ENCODE measurements around the gene NIM1K. TPM values are rescaled to one million over a fixed set of nuclear protein-coding genes. Genes with fewer than 3 reads are reported as not detected.
A peak's percentile ranks its signal among the peaks of the same experiment; 100 is the strongest.
"Not testable (repeated sequence)": the region's sequence is repeated elsewhere in the genome, so short reads cannot be mapped to it uniquely, and the experiment has no call there.

Gene NIM1K
- total RNA-seq, 1 donor from 2014 or later, result 0.07 TPM

DNA sequence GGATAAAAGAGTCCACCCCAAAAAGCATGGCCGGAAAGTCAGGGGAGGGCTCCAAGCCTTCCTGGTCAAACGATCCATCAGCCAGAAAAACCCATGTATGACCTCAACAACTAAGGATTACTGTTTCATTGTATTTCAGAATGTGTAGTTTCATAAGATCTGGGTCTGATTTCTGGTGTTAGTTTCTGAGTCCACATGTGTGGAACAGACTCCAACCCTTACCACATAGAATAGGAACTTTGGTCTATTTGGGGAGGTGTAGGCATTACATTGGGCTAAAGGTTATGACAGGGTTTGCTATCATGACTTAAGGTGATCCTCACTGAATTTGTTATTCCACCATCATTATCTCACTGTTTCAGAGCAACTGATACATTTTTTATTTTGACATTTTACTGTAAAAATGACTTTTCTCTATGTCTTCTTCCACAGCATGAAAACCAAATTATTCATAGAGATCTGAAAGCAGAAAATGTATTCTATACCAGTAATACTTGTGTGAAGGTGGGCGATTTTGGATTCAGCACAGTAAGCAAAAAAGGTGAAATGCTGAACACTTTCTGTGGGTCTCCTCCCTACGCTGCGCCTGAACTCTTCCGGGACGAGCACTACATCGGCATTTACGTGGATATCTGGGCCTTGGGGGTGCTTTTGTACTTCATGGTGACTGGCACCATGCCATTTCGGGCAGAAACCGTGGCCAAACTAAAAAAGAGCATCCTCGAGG lies 87.7 kb downstream of the NIM1K start:
- DNase-seq (ENCODE audit: low read depth, low spot score), result no peak

DNA sequence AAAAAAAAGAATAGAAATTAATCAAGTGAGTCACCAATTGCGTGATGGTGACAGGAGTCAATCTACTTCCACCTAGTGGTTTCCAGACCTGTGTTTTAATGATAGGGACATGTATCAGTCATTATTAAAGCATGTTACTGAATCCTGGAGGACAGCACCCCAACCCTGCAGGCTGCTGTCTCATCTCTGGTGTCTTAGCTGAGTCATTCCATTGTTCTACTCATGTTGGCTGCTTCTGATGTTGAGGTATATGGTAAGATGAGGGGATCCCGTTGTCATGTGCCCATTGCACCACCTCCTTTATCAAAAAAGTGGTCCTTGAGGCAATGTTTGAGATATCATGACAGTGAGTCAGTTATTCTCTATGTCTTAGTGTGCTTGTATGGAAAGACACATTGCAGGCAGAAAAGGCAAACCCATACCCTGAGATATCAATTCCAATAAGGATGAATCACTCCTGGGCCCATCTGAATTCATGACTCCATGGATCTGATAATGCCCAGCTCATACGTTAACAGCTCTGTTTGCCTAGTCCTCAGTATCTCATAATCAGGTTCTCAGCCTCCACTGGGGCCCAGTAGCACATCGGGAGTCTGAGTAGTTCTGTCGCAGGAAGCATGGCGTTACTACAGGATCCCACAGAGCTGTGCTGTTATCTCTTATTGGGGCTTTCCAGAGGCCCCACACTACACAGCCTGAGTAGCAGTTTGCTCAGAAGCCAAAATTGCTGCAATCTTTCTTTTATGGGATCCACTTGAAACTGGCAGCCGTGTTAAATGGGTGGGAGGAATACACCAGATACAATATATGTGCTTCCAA lies 90.0 kb downstream of the NIM1K start:
- DNase-seq (ENCODE audit: low read depth, low spot score), result no peak

DNA sequence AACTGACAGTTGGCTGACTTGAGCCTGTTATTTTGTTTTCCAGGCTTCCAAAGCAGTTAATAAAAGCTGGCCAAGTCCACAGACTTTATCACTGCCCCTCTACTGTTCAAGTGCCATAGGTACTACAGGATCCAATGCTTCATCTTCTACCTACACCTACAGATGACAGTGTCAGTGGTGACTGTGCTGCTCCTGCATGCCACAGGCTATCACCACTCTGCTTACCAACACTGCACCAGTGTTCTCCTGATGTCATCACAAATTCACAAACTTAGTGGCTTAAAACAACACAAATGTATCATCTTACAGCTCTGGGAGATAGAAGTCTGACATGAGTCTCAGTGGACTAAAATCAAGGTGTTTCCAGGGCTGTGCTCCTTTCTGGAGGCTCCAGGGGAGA lies 94.6 kb downstream of the NIM1K start:
- no peak for DNase-seq (ENCODE audit: low read depth, low spot score)

DNA sequence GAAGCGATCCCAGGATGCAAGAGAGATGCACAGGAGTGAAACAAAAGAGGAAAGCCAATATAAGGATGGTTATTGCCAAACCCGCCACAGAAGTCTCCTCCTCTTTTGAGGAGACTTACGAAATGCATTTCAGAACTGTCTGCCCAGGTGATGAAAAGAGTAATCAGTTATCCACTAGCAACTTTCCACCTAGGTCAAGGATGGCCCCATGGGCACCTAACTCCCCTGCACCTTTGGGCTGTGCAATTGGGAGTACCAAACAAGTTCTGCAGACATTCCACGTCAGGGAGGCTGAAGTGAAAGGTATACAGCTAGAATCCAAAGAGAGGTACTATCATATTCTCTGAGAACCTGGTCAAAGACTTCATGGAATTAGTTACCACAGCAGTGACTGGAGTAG lies 95.5 kb downstream of the NIM1K start:
- no peak for DNase-seq (ENCODE audit: low read depth, low spot score)

DNA sequence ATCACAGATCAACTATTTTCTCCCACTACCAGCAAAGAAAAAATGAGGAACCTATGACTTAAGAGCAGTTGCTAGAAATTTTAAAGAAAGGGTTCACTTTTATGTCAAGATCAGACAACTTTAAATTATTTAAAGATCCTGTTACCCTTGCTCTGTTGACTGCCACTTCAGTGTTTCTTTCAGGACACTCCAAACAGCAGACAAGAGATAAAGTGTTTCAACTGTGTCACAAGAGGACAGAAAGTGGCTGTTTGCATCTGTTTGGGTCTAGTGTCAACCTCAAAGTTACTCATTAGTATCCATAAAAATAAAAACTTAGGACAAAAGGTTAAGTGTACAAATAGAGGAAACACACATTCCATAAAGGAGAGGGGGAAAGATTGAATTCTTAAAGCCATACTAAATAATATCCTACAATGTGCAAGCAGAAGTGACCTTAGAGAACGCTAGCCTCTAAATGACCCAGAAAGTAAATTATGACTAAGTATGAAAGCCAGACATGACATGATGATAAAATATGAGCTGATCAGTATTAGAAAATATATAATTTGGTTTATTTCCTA lies 96.3 kb downstream of the NIM1K start:
- no peak for DNase-seq (ENCODE audit: low read depth, low spot score)

DNA sequence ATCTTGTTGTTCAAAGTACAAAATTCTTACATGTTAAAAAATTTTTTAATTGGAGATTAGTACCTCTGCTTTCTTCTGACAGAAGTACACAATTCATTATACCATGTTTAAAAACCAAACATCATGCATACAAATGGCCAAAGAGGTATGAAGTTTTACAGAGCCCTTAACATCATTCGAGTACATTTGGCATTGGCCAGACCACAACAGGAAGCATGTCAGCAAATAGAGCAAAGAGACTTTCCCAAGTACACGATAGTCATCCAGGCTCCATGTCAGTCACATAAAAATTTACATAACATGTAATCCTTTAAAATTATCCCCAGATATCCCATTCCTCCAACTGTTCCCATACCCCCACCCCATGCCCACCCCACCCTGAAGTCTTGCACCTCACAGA lies 98.7 kb downstream of the NIM1K start:
- DNase-seq (ENCODE audit: low read depth, low spot score), result no peak

DNA sequence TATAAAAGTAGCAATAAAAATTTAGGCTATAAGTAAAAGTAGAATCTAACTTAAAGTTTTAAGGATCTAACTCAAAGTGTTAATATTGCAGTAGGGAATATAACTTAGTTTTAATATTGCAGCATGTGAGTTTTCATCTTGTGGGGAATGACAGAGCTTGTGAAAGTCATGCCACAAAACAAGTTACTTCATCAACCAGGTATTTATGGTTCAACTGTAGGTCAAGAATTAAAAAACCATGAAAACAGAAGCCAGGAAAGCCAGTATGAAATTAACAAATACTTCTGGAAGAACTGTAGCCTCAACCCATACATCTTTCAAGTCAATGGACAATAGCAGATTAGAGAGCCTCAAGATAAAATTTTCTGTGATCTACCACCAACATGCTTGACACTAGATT lies 102.2 kb downstream of the NIM1K start:
- no peak for DNase-seq (ENCODE audit: low read depth, low spot score)

DNA sequence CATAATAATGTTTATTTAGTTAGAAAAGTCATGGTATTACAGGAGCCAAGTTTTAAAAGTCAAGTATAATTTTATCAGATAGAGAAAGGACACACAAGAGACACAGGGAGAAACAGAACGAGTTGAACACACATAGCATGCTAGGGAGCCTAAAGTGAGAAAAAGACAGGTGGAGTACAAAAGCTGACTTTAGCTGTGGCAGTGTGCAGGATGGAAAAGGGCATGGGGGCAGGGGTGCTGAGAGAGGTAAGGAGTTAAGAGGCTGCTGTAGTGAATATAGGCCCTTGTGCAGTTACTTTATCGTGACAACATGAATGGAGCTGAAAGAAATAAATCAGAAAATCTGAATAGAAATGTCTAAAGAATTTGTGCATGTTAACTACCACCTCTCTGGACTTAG lies 103.2 kb downstream of the NIM1K start:
- DNase-seq (ENCODE audit: low read depth, low spot score), result no peak

DNA sequence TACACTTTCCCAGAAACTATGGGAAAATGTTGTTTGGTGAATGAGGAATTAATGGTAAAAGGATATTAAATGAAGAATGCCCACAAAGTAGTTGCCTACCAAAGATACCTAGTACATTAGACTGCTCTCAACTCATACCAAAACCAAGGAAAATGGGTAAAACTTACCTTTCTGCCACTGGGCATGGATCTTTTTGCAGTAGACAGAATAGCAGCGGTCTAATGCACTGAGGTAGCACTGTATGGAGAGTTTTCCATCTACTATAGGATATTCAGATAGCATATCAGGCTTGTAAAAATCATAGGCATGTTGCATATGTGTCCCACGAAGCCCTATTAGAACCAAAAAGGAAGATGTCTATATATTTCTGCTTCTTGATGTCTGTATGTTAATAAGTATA lies 104.8 kb downstream of the NIM1K start:
- no peak for DNase-seq (ENCODE audit: low read depth, low spot score)

DNA sequence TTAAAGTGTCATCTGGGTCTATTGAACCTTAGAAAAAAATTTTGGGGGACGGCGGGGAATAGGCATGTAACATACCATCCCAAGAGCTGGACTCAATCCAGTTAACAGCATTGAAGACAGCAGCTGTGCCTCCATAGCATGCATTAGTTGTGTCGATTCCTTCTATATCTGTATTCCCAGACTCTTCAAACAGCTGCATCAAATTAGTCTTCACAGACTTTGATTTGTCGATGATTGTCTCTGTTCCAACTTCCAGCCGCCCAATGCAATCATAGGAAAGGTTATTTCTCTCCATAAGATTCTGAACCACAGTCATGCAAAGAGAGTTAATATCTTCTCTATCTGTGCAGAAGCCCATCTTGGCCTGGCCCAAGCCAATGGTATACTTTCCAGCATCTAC lies 106.4 kb downstream of the NIM1K start:
- no peak for DNase-seq (ENCODE audit: low read depth, low spot score)

DNA sequence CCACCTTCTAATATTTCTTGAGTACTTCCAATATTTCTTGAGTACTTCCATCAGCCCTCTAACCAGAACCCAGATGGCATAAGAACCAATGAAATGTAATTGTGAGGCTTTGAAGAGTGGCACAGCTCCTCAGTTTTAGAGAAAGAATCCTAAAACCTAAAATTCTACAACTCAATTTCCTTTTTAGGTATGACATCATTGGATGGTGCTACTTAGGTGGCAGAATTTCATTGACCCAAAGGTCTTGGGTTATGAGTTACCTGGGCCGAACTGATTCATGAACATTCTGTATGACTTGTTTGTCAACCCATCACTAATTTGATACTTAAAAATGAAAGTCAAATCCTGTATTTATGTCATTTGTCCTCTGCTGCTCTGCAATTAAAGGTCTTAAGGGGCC lies 108.1 kb downstream of the NIM1K start:
- no peak for DNase-seq (ENCODE audit: low read depth, low spot score)

DNA sequence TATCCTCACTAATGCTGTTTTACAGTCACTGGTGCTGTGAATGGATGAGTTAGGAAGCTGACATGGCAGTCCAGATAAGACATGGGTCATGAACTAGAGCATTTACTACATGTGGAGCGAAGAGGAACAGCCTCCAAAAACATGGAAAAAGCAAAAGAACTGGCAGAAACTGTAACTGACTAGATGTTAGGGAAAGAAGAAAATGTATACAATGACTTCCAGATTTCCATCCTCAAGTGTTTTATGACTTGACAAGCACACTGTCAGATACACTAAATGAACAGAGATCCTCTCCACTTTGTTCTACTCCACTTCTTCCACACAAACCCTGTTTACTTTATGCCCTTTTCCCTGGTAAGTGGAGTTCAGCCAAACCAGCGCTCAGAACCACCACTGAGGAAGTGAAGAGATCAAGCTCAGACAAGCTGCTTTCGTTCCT lies 109.6 kb downstream of the NIM1K start:
- no peak for DNase-seq (ENCODE audit: low read depth, low spot score)

DNA sequence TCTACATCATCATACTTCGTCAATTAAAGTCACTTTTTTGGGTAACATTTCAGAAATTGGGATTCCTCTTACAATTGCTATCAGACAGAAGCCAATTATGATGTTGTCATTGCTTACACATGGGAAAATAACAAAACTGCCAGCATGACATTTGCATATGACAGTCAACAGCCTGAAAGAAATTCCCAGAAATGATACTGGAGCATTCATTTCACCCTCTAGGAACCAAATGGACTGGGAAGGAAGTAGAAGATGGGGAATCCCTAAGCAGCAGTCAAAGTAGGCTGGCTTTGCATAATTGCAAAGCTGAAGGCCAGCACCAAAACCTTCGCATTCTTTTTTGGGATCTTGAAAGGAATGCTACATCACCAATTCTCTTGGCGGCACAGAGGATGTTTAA lies 110.5 kb downstream of the NIM1K start:
- no peak for DNase-seq (ENCODE audit: low read depth, low spot score)

DNA sequence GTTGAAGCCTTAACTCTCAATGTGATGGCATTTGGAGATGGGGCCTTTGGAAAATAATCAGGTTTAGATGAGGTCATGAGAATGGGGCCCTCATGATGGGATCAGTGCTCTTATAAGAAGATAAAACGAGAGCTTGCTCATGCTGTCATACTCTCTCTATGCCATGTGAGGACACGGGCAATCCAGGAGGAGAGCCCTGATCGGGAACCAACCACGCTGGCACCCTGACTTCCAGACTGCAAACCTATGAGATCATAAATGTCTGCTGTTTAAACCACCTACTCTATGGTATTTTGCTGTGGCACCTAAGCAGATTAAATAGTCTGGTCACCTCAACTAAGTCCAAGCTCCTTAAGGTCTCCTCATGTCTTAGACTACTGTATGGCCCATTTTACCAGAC lies 111.2 kb downstream of the NIM1K start:
- no peak for DNase-seq (ENCODE audit: low read depth, low spot score)

DNA sequence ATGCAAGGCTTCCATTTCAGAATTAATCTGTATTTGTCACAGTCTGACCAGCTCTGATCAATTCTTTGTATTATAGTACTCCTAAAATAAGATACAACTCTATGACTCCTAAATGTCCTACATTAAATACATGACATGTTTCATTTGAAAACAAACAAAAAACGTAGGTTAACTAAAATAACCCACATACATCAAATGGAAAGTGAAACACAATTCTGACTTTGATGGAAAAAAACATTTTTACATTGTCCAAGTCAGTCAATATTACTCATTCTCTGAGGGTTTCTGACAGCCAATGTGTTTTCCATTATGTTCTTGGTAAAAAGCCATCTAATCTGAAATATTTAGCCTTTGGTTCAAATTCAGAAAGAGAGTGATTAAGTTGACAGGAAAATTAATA lies 112.5 kb downstream of the NIM1K start:
- DNase-seq (ENCODE audit: low read depth, low spot score), result no peak

DNA sequence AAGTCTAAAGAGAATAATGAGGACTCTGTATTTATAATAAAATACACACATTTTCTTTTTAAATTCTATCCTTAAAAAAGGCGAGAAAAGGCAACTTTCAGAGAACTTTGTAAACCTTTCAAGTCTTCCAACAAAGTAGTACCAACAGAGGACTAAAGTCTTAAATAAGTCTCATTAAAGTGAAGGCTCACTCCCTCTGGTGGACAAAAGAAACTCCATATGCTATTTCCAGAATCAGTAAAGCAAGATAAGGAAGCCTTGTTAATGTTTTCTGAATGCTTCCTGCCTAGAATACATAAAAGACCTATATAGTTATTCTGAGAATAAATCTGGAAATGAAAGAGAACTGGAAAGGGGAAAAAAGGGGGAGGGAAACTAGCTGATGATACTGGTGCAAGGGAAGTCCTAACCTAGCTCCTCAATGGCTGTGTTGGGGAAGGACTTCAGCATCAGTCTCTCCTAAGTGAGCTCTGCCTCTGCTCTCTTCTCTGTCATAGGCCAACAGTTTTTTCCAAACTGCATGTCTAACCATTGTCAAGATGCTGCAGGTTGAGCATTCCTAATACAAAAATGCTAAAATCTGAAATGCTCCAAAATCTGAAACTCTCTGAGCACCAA lies 114.0 kb downstream of the NIM1K start:
- DNase-seq (ENCODE audit: low read depth, low spot score), result peak; percentile 24

DNA sequence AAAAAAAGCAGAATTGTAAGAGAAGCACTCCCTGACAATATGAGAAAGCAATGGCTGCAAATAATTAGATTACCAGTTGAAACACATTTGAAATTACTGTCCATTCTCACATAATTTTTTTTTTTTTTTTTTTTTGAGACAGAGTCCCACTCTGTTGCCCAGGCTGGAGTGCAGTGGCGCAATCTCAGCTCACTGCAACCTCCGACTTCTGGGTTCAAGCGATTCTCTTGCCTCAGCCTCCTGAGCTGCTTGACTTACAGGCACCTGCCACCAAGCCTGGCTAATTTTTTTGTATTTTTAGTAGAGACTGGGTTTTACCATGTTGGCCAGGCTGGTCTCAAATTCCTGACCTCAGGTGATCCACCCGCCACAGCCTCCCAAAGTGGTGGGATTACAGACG lies 114.9 kb downstream of the NIM1K start:
- DNase-seq (ENCODE audit: low read depth, low spot score), result not testable (repeated sequence)

DNA sequence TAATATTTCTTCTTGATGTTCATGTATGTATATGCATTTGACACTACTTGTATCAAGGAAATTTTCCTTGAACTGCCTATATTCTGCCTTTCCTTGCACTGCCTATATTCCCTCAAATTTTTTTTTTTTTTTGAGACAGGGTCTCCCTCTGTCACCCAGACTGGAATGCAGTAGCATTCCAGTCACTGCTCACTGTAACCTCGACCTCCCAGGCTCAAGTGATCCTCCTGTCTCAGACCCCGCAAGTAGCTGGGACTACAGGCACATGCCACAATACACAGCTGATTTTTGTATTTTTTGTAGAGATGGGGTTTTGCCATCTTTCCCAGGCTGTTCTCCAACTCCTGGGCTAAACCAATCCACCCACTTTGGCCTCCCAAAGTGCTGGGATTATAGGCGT lies 117.1 kb downstream of the NIM1K start:
- DNase-seq (ENCODE audit: low read depth, low spot score), result no peak

DNA sequence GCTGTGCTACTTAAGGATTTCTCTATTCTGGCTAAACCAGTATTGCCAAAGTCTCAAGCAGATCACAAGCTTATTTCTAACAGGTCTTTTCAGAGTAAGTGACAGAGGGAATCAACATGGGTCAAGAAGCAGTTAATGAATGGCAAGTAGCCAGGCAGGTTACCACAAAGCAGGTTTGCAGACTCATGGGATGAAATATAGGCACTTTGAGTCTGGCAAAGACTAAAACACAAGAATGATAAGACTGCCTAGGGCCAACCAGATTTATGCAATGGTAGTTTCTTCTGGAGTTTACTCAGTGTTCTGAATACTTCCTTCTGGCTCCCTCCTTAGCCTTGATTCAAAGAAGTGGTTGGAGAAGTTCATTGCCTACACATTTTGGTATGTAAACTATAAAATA lies 117.6 kb downstream of the NIM1K start:
- DNase-seq (ENCODE audit: low read depth, low spot score), result no peak

DNA sequence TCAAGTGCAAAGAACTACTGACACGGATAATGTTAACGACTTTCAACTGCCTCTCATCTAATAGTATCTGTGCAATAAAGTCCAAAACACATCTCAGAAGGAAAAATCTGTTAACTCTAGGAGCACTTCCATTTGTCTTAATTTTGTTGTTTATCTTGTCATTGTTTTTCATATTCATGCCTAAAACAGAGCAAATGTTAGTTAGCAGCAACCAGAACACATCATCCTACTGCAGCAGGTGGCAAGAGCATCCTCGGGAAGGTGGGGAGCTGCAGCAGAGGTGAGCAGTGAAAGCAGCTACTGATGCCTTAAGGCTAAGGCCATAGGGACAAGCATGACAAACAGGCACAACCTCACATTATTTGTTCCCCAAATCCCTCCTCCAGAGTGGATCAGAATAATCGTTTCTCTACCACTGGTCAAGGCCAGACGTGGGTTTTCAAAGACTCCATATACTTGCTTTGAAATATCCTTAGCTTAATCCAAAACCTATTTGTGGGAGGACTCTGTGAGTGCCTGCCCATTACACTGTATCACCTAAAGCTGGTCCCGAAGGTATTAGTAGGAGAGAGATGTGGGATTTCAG lies 120.1 kb downstream of the NIM1K start:
- no peak for DNase-seq (ENCODE audit: low read depth, low spot score)

DNA sequence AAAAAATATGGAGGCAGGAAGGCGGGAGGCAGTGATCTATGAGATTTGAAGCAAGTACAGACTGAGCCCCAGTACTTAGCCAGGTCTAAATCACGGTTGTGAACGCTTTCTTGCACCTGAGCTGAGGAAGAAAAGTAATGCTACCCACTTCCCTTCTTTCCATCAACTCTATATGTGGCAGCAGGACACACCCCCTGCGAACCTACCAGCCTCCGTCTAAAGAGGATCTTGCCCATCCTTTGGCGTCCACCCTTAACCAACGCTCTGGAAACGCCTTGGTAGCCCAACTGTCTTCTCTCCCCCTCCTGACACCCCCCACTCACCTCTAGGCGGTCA lies 120.6 kb downstream of the NIM1K start:
- DNase-seq (ENCODE audit: low read depth, low spot score), result no peak
